Measurements from ENCODE around the gene OMA1. TPM values are rescaled to one million over a fixed set of nuclear protein-coding genes. Genes with fewer than 3 reads are reported as not detected.
"Not testable (repeated sequence)": the region's sequence is repeated elsewhere in the genome, so short reads cannot be mapped to it uniquely, and the experiment has no call there.

Gene OMA1
- total RNA-seq, 2 experiments from 2014 or later, result 12.0 to 13.0 TPM

DNA sequence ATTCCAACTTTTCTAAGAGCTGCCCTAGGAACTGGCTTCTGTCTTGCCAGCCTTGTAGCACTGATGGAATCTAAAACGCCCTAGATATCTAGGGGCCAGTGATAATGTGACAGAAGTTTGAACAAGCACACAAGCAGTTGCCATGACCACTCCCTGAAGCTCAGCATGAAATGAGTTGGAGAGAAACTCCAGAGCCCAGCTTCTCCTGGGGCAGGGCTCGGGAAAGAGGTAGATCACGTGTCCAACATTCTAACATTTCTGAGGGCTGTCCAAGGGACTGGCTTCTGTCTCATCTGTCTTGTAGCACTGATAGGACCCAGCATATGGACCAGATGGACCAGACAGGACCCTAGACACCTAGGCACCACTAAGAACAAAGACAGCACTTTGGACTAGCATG is 37.9 kb downstream of the OMA1 start:
- ChIA-PET POLR2A (no interaction called here), CTCF (interaction anchor here (1.2 kb wide), 1 partner anchor 143 kb away, joined by 6 read pairs; no protein-coding TSS in a partner anchor)
- H3K4me3 Mint-ChIP-seq, result no peak overlapping the region
- H3K36me3 Mint-ChIP-seq, result peaks cover 27% of the 10 kb centered on the region
- intact Hi-C loops (cut with micrococcal nuclease), result no loop called here
- no peak overlapping the region for H3K27ac Mint-ChIP-seq
- DNase-seq, result no peak
- H3K27me3 Mint-ChIP-seq, result no peaks in the 10 kb centered on the region
- H3K4me1 Mint-ChIP-seq (ENCODE audit: low read depth), result no peaks in the 10 kb centered on the region
- peaks cover 2% of the 10 kb centered on the region for H3K9me3 Mint-ChIP-seq

- Mint-ChIP-seq H3K36me3 (peaks cover 21% of the 10 kb centered on the region), H3K4me1 (ENCODE audit: low read depth) (peaks cover 8% of the 10 kb centered on the region), H3K27me3 (no peaks in the 10 kb centered on the region), H3K4me3 (no peak overlapping the region), H3K27ac (no peak overlapping the region), H3K9me3 (no peaks in the 10 kb centered on the region)
- CTCF ChIA-PET, result interaction anchor here (1.4 to 2.1 kb wide), 2 partner anchors 11 to 41 kb away, joined by 6 to 7 read pairs; partner anchors contain the start of gene OMA1
- no peak for DNase-seq
- POLR2A ChIA-PET, result no interaction called here
- intact Hi-C loops (cut with micrococcal nuclease), result no loop called here
Observed at GRCh38 chr1:58505286-58505685, 41.2 kb downstream of the OMA1 start.

GRCh38 chr1:58502519-58502918 is 44.0 kb downstream of the OMA1 start:
- peaks cover 10% of the 10 kb centered on the region for H3K4me1 Mint-ChIP-seq (ENCODE audit: low read depth)
- H3K9me3 Mint-ChIP-seq, result no peaks in the 10 kb centered on the region
- no peak overlapping the region for H3K4me3 Mint-ChIP-seq
- DNase-seq, result no peak
- H3K27ac Mint-ChIP-seq, result no peak overlapping the region
- peaks cover 10% of the 10 kb centered on the region for H3K36me3 Mint-ChIP-seq
- intact Hi-C loops (cut with micrococcal nuclease), result no loop called here
- no peaks in the 10 kb centered on the region for H3K27me3 Mint-ChIP-seq
- ChIA-PET POLR2A (no interaction called here), CTCF (interaction anchor here (0.9 to 1.3 kb wide), 3 partner anchors 14 to 1257 kb away, joined by 3 to 5 read pairs (median 4); partner anchors contain the start of gene OMA1)

DNA sequence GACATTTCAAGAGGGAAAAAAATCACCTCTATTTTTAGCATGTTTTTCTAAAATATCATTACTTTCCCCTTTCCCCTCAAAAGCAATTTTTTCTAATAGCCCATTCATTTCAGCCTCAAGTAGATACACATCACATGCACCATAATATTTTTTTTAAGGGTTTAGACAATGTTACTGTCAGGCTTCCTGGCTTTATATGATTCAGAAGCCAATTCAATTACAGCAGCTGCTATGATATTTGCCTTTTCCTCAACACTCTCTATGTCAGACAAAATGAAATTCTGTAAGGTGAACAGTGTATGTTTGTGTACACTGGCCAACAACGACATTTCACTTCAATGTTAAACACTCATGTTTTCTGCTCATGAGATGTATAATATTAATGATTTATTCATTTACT is 46.5 kb downstream of the OMA1 start:
- H3K27ac Mint-ChIP-seq, result no peak overlapping the region
- POLR2A ChIA-PET, result no interaction called here

DNA sequence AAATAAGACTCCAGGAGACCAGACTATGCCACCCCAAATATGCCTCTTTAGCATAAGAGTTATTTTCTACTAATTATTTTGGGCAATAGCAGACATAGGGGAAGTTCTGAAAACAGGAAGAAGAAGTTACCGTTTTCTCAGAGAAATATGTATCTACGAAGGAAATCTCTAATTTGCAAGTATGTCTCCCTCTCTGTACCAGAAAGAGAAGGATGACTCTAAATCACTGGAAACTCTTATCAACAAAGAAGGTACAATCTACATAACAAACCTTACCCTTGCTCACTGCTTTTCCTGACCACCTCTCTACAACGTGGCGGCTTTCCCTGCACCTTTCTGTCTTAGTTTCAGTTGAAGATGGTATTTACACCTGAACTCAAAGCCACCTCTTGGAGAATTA is 49.0 kb downstream of the OMA1 start:
- Mint-ChIP-seq H3K4me1 (ENCODE audit: low read depth) (peaks cover 6% of the 10 kb centered on the region), H3K27ac (no peak overlapping the region), H3K9me3 (peaks cover 2% of the 10 kb centered on the region), H3K27me3 (no peaks in the 10 kb centered on the region), H3K4me3 (no peak overlapping the region), H3K36me3 (peaks cover 21% of the 10 kb centered on the region)
- DNase-seq, result no peak
- intact Hi-C loops (cut with micrococcal nuclease), result no loop called here
- CTCF ChIA-PET, result no interaction called here
- POLR2A ChIA-PET, result no interaction called here

More for the DNA sequence above, 46.5 kb downstream of the OMA1 start:
- Mint-ChIP-seq H3K4me3 (no peak overlapping the region), H3K9me3 (peaks cover under 1% of the 10 kb centered on the region), H3K36me3 (peaks cover 21% of the 10 kb centered on the region), H3K4me1 (ENCODE audit: low read depth) (peaks cover 10% of the 10 kb centered on the region), H3K27me3 (no peaks in the 10 kb centered on the region)
- no peak for DNase-seq
- CTCF ChIA-PET, result interaction anchor here (1.0 kb wide), 1 partner anchor 15 kb away, joined by 3 read pairs; no protein-coding TSS in a partner anchor
- intact Hi-C loops (cut with micrococcal nuclease), result no loop called here

- POLR2A ChIA-PET, result no interaction called here
- peaks cover 26% of the 10 kb centered on the region for H3K36me3 Mint-ChIP-seq
- DNase-seq, result no peak
- no peak overlapping the region for H3K4me3 Mint-ChIP-seq
- CTCF ChIA-PET, result interaction anchor here (1.1 kb wide), 1 partner anchor 156 kb away, joined by 4 read pairs; no protein-coding TSS in a partner anchor
- H3K27me3 Mint-ChIP-seq, result no peaks in the 10 kb centered on the region
- intact Hi-C loops (cut with micrococcal nuclease), result no loop called here
- H3K4me1 Mint-ChIP-seq (ENCODE audit: low read depth), result peaks cover 7% of the 10 kb centered on the region
- H3K9me3 Mint-ChIP-seq, result peaks cover 2% of the 10 kb centered on the region
- no peak overlapping the region for H3K27ac Mint-ChIP-seq
Observed at GRCh38 chr1:58496042-58496441, 50.5 kb downstream of the OMA1 start.

DNA sequence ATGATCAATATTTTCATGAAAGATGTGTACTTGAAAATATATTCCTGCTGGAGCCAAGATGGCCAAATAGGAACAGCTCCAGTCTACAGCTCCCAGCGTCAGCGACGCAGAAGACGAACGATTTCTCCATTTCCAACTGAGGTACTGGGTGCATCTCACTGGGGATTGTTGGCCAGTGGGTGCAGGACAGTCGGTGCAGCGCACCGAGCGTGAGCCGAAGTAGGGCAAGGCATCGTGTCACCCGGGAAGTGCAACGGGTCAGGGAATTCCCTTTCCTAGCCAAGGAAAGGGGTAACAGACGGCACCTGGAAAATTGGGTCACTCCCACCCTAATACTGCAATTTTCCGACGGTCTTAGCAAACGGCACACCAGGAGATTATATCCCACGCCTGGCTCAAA is 57.6 kb downstream of the OMA1 start:
- H3K27me3 Mint-ChIP-seq, result not testable (repeated sequence)

DNA sequence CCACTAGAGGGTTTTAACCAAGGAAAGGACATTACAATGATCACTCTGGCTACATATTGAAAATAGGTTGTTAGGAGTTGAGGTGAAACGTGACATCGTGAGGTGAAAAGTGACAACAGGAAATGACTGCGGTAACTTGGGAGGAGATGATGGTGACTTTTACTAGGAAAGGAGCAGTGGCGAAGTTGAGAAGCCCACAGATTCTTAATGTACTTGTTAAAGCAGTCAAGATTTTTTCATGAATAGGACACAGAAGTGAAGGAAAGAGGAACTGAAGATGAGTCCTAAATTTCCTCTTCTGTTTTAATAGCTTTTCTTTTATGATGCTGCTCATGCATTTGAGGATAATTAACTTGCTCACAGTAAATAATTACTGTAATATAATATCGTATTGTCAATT is 59.5 kb downstream of the OMA1 start:
- no peaks in the 10 kb centered on the region for H3K9me3 Mint-ChIP-seq
- no peak overlapping the region for H3K4me3 Mint-ChIP-seq
- H3K27me3 Mint-ChIP-seq, result no peaks in the 10 kb centered on the region
- ChIA-PET POLR2A (no interaction called here), CTCF (no interaction called here)
- DNase-seq, result no peak
- intact Hi-C loops (cut with micrococcal nuclease), result no loop called here
- no peak overlapping the region for H3K27ac Mint-ChIP-seq
- peaks cover 10% of the 10 kb centered on the region for H3K4me1 Mint-ChIP-seq (ENCODE audit: low read depth)
- peaks cover 22% of the 10 kb centered on the region for H3K36me3 Mint-ChIP-seq

More for the DNA sequence above, 57.6 kb downstream of the OMA1 start:
- Mint-ChIP-seq H3K4me1 (ENCODE audit: low read depth) (peaks cover 13% of the 10 kb centered on the region), H3K36me3 (peaks cover 22% of the 10 kb centered on the region)
- H3K9me3 Mint-ChIP-seq; DNase-seq; POLR2A ChIA-PET; CTCF ChIA-PET; H3K4me3 Mint-ChIP-seq; intact Hi-C loops (cut with micrococcal nuclease); H3K27ac Mint-ChIP-seq: not testable (repeated sequence)

DNA sequence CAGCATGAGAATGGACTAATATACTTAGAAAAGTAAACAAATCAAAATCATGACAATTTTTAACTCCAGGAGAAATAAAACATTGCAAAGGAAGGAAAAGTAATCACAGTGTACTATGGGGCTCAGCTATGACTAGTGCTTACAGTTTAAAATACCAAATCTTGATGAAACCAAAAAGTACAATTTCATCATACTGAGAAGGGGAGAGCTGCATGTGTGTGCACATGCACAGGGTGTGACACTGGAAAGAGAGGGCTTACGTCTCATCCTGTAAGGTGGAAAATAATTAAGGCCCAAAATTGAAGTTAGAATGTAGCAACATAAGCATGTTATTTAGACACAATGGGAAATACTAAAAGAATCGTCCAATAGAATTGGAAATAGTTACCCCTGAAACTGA is 64.6 kb downstream of the OMA1 start:
- intact Hi-C loops (cut with micrococcal nuclease), result no loop called here
- H3K9me3 Mint-ChIP-seq, result no peaks in the 10 kb centered on the region
- no peak overlapping the region for H3K4me3 Mint-ChIP-seq
- no peak overlapping the region for H3K27ac Mint-ChIP-seq
- ChIA-PET POLR2A (no interaction called here), CTCF (no interaction called here)
- no peak for DNase-seq
- no peaks in the 10 kb centered on the region for H3K27me3 Mint-ChIP-seq
- H3K4me1 Mint-ChIP-seq (ENCODE audit: low read depth), result peaks cover 5% of the 10 kb centered on the region
- H3K36me3 Mint-ChIP-seq, result peaks cover 17% of the 10 kb centered on the region

GRCh38 chr1:58480191-58480590 is 66.3 kb downstream of the OMA1 start:
- intact Hi-C loops (cut with micrococcal nuclease), result no loop called here
- Mint-ChIP-seq H3K9me3 (no peaks in the 10 kb centered on the region), H3K36me3 (peaks cover 17% of the 10 kb centered on the region), H3K27me3 (no peaks in the 10 kb centered on the region), H3K27ac (no peak overlapping the region), H3K4me1 (ENCODE audit: low read depth) (no peaks in the 10 kb centered on the region), H3K4me3 (no peak overlapping the region)
- ChIA-PET POLR2A (no interaction called here), CTCF (no interaction called here)
- DNase-seq, result no peak

- Mint-ChIP-seq H3K4me1 (ENCODE audit: low read depth) (no peaks in the 10 kb centered on the region), H3K27me3 (no peaks in the 10 kb centered on the region), H3K4me3 (no peak overlapping the region), H3K36me3 (peaks cover 13% of the 10 kb centered on the region), H3K27ac (no peak overlapping the region), H3K9me3 (no peaks in the 10 kb centered on the region)
- POLR2A ChIA-PET, result no interaction called here
- CTCF ChIA-PET, result no interaction called here
- DNase-seq, result no peak
- intact Hi-C loops (cut with micrococcal nuclease), result no loop called here
Observed at GRCh38 chr1:58477390-58477789, 69.1 kb downstream of the OMA1 start.

GRCh38 chr1:58476179-58476578 is 70.3 kb downstream of the OMA1 start:
- intact Hi-C loops (cut with micrococcal nuclease), result no loop called here
- Mint-ChIP-seq H3K4me1 (ENCODE audit: low read depth) (no peaks in the 10 kb centered on the region), H3K36me3 (peaks cover 7% of the 10 kb centered on the region), H3K27me3 (no peaks in the 10 kb centered on the region), H3K4me3 (no peak overlapping the region), H3K9me3 (no peaks in the 10 kb centered on the region), H3K27ac (no peak overlapping the region)
- ChIA-PET POLR2A (no interaction called here), CTCF (interaction anchor here (1.5 kb wide), 1 partner anchor 120 kb away, joined by 4 read pairs; no protein-coding TSS in a partner anchor)
- no peak for DNase-seq

DNA sequence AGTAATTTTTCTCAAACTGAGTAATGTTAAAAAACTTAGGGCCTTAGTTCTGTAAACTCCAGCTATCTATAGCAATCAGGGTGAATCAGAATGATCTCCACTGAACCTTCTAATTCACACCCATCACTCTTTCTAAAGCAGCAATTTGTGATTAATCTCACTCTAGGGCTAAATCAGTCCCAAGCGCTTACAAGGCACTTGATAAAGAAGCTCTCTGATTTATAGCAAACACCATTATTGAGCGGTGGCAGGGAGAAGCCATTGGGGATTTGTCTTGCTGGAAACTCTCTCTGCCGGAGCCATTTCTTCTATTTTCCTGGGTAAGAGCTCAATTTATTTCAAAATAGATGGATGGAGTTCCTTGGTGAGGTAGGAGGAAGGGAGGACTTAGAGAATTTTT is 77.0 kb downstream of the OMA1 start:
- Mint-ChIP-seq H3K9me3 (no peaks in the 10 kb centered on the region), H3K4me1 (ENCODE audit: low read depth) (no peaks in the 10 kb centered on the region), H3K27ac (no peak overlapping the region), H3K4me3 (no peak overlapping the region), H3K27me3 (no peaks in the 10 kb centered on the region), H3K36me3 (peaks cover 2% of the 10 kb centered on the region)
- CTCF ChIA-PET, result no interaction called here
- DNase-seq, result no peak
- POLR2A ChIA-PET, result no interaction called here
- intact Hi-C loops (cut with micrococcal nuclease), result no loop called here
